Type B pancreatic cell (in vitro differentiated cells): ENCODE results near the gene LAMP2. TPM values are rescaled to one million over a fixed set of nuclear protein-coding genes. Genes with fewer than 3 reads are reported as not detected.
A peak's percentile ranks its signal among the peaks of the same experiment; 100 is the strongest.

Experiments
- DNase-seq: peaks from one replicate; pipeline ENCODE4 v3.0.0; 2021; ENCODE audit warnings: mixed read lengths; ENCODE audit not compliant: unreplicated experiment; ENCODE audit errors: extremely low spot score
- H3K27ac Mint-ChIP-seq: 2 replicates; pipeline ENCODE4 v1.8.0; 2021; ENCODE audit warnings: mild to moderate bottlenecking, mixed read lengths
- H3K27me3 Mint-ChIP-seq: 2 replicates; pipeline ENCODE4 v1.8.0; 2021; ENCODE audit warnings: mixed read lengths
- H3K36me3 Mint-ChIP-seq: 2 replicates; pipeline ENCODE4 v1.8.0; 2021; ENCODE audit warnings: mixed read lengths
- H3K4me1 Mint-ChIP-seq: one replicate; pipeline ENCODE4 v1.8.0; 2021; ENCODE audit warnings: mixed read lengths; ENCODE audit not compliant: unreplicated experiment
- H3K4me3 Mint-ChIP-seq: 2 replicates; pipeline ENCODE4 v1.8.0; 2021; ENCODE audit warnings: mild to moderate bottlenecking, mixed read lengths
- H3K9me3 Mint-ChIP-seq: 2 replicates; pipeline ENCODE4 v1.8.0; 2021; ENCODE audit warnings: mixed read lengths
- long read RNA-seq: library from polyadenylated mRNA; unstranded; transcript quantifications from one replicate; pipeline ENCODE4 v2.0.0, GENCODE V29; 2020
- total RNA-seq: library from RNA; stranded (reverse); gene quantifications from 2 replicates; pipeline ENCODE4 v1.2.1, GENCODE V29; 2021; ENCODE audit warnings: low replicate concordance
- TF ChIP-seq, protein P1 (sequence below): fragments of 200-600 bp; sonication (generic); conservative IDR thresholded peaks from 2 replicates; pipeline ENCODE4 v1.5.0; 2021; ENCODE audit warnings: antibody characterized with exemption, mild to moderate bottlenecking

Gene LAMP2
- 82.9 and 120 TPM in 2 replicates for total RNA-seq
- long read RNA-seq, full-length matches to known transcripts: 287 of 320 reads
- long read RNA-seq, partial matches to known transcripts: 11 of 320 reads
- long read RNA-seq, other reads (novel, unspliced or antisense): 22 of 320 reads

DNA sequence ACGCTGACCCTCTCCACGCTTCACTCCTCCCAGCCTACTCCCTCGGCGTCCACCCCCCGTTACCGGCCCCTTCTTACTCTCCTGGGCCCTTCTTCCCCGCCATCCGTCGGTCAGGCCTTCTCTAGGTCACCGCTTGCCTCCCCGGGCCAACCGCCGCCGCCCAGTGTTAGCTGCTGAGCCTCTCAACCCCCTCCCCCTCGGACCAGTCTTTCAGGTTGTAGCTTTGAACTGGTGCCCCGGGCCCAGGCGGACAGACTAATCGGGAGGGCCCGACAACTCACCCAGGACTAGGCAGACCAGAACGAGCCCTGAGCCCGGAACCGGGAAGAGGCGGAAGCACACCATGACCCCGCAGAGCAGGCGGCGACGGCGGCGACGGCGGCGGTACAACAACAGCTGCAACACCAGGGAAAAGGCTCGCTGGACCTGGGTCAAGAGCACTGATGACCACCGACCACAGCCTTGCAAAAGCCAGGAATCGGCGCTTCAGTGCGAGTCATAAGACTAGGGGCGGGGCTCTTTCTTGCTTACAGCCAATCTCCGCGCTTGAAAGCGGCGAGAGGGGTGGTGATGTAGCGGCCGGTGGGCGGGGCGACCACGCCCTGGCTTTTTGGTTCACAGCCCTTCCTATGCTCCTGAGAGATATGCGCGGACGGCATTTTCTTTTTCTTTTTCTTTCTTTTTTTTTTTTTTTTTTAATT lies at the start of gene LAMP2:
TSS of gene LAMP2 (minus strand) at position 472 of the 701 bp plus-strand sequence. CDS start at position 345, 127 bp downstream.
- H3K4me3 Mint-ChIP-seq: peak within 1 kb of the TSS; percentile 94
- peak within 1 kb of the TSS; percentile 96 for H3K27ac Mint-ChIP-seq
- no peaks in the 10 kb centered on the region for H3K27me3 Mint-ChIP-seq
- H3K36me3 Mint-ChIP-seq: peaks cover 5% of the 10 kb centered on the region
- H3K9me3 Mint-ChIP-seq: no peaks in the 10 kb centered on the region
- H3K4me1 Mint-ChIP-seq: peaks cover 5% of the 10 kb centered on the region
- TF ChIP-seq, protein P1, sequence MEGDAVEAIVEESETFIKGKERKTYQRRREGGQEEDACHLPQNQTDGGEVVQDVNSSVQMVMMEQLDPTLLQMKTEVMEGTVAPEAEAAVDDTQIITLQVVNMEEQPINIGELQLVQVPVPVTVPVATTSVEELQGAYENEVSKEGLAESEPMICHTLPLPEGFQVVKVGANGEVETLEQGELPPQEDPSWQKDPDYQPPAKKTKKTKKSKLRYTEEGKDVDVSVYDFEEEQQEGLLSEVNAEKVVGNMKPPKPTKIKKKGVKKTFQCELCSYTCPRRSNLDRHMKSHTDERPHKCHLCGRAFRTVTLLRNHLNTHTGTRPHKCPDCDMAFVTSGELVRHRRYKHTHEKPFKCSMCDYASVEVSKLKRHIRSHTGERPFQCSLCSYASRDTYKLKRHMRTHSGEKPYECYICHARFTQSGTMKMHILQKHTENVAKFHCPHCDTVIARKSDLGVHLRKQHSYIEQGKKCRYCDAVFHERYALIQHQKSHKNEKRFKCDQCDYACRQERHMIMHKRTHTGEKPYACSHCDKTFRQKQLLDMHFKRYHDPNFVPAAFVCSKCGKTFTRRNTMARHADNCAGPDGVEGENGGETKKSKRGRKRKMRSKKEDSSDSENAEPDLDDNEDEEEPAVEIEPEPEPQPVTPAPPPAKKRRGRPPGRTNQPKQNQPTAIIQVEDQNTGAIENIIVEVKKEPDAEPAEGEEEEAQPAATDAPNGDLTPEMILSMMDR: no peak
- DNase-seq: peak; percentile 81

DNA sequence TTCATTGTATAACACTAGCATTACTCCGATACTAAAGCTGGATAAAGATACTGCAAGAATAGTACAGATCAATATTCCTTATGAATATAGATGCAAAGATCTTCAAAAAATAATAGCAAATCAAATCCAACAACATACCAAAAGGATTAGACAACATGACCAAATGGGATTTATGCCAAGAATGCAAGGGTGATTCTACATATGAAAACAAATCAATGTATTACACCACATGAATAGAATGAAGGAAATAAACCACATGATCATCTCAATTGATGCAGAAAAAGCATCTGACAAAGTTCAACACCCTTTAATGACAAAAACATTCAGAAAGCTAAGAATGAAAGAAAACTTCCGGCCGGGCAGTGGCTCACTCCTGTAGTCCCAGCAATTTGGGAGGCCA lies 48.8 kb upstream of the LAMP2 start:
- TF ChIP-seq, protein P1: no peak
- Mint-ChIP-seq H3K9me3 (no peaks in the 10 kb centered on the region), H3K36me3 (peaks cover 3% of the 10 kb centered on the region), H3K4me1 (no peaks in the 10 kb centered on the region), H3K27ac (no peak overlapping the region), H3K27me3 (no peaks in the 10 kb centered on the region), H3K4me3 (no peak overlapping the region)
- no peak for DNase-seq

DNA sequence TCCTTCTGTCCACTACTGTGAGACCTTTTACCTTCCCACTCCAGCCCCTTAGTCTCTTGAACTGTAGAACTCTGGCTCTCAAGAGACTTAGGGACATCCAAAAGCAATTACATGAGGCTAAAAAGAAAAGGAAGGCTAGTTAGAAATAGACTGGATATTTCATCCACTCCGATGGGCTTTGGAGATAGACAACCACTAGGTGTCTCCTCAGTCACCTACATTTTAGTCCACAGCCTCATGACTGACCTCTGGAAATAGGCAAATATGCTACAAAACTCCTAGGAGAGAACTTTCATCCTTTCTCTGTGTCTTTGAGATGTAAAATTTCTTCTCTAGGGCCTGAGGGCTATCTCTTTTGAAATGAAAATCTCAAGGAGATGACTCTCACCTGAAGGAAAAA lies 45.1 kb upstream of the LAMP2 start:
- Mint-ChIP-seq H3K4me1 (no peaks in the 10 kb centered on the region), H3K27me3 (no peaks in the 10 kb centered on the region), H3K4me3 (no peak overlapping the region), H3K36me3 (peaks cover 3% of the 10 kb centered on the region), H3K27ac (no peak overlapping the region), H3K9me3 (no peaks in the 10 kb centered on the region)
- TF ChIP-seq, protein P1: peak; percentile 51
- no peak for DNase-seq

DNA sequence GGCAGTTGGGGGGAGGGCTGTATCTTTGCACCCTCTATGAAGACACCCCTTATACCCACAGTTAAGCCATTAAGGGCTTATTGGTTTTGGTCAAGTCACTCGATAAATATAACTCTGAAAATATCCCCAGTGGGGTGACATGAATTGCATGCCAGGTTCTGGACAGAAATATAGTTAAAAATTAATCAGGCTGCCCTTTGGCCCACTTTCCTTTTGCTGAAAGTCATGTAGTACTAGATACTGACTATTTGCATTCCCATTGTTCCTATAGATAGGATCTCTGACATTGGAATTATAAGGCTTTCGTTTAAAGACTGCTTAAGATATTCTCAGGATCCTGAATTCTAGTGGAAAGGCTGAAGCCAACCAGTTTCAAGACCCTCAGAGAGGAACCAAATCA lies 43.5 kb upstream of the LAMP2 start:
- Mint-ChIP-seq H3K27ac (no peak overlapping the region), H3K27me3 (no peaks in the 10 kb centered on the region), H3K36me3 (no peaks in the 10 kb centered on the region), H3K4me3 (no peak overlapping the region), H3K4me1 (no peaks in the 10 kb centered on the region), H3K9me3 (no peaks in the 10 kb centered on the region)
- DNase-seq: no peak
- TF ChIP-seq, protein P1: no peak

DNA sequence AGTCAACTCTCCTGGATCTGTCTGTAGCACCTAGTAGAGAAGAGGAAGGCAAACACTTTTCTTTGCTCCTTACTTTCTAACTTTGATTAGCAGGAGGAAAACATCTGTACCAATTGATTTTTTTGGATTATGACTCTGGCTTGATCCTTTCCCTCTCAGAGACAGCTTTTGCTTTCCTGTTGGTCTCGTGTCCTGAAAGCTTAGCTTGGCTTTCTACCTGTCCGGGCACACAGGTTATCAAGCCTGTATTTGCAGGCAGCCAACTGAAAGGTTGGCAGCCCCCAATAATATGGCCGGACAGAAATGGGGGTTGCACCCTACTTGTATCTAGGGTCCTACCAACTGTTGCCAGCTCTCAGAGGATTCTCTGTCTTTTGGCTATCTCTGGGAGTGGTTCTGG lies 43.1 kb upstream of the LAMP2 start:
- Mint-ChIP-seq H3K9me3 (no peaks in the 10 kb centered on the region), H3K4me1 (no peaks in the 10 kb centered on the region), H3K27me3 (no peaks in the 10 kb centered on the region), H3K36me3 (no peaks in the 10 kb centered on the region), H3K4me3 (no peak overlapping the region), H3K27ac (no peak overlapping the region)
- TF ChIP-seq, protein P1: no peak
- DNase-seq: no peak
